H9 (cell line): ENCODE measurements around the gene PPP1R13L. TPM values are rescaled to one million over a fixed set of nuclear protein-coding genes. Genes with fewer than 3 reads are reported as not detected.

ENCODE experiments used
- DNase-seq: peaks from one replicate; pipeline ENCODE4 v3.0.0-alpha.2; 2017
- H2AFZ ChIP-seq: one replicate; pipeline ENCODE4 v1.6.1; 2013; ENCODE audit warnings: mild to moderate bottlenecking, low read length, control low read depth, moderate library complexity
- H2AK5ac ChIP-seq: 2 replicates; pipeline ENCODE4 v1.6.1; 2013; ENCODE audit warnings: low read length, control low read depth, mixed read lengths; ENCODE audit not compliant: insufficient read length
- H2BK120ac ChIP-seq: one replicate; pipeline ENCODE4 v1.6.1; 2013; ENCODE audit warnings: low read depth, mild to moderate bottlenecking, low read length, control low read depth, inconsistent platforms; ENCODE audit not compliant: poor library complexity, severe bottlenecking
- H2BK12ac ChIP-seq: 2 replicates; pipeline ENCODE4 v1.6.1; 2013; ENCODE audit warnings: low read length, control low read depth, mixed read lengths, low read depth; ENCODE audit not compliant: insufficient read length
- H2BK15ac ChIP-seq: 2 replicates; pipeline ENCODE4 v1.6.1; 2013; ENCODE audit warnings: low read depth, low read length, control low read depth
- H2BK20ac ChIP-seq: one replicate; pipeline ENCODE4 v1.6.1; 2013; ENCODE audit warnings: low read depth, mild to moderate bottlenecking, low read length, control low read depth, inconsistent platforms; ENCODE audit not compliant: poor library complexity, severe bottlenecking
- H2BK5ac ChIP-seq: 2 replicates; pipeline ENCODE4 v1.6.1; 2013; ENCODE audit warnings: low read length, control low read depth, mixed read lengths; ENCODE audit not compliant: insufficient read length
- H3K14ac ChIP-seq: 2 replicates; pipeline ENCODE4 v1.6.1; 2013; ENCODE audit warnings: low read length, control low read depth; ENCODE audit not compliant: insufficient read depth
- H3K18ac ChIP-seq: 2 replicates; pipeline ENCODE4 v1.6.1; 2013; ENCODE audit warnings: low read depth, mild to moderate bottlenecking, mixed read lengths, low read length, control low read depth; ENCODE audit not compliant: insufficient read length
- H3K23ac ChIP-seq: 2 replicates; pipeline ENCODE4 v1.6.1; 2013; ENCODE audit warnings: low read length, control low read depth, mixed read lengths, low read depth; ENCODE audit not compliant: insufficient read length
- H3K23me2 ChIP-seq: 2 replicates; pipeline ENCODE4 v1.6.1; 2013; ENCODE audit warnings: low read depth, mild to moderate bottlenecking, mixed read lengths, low read length, control low read depth; ENCODE audit not compliant: insufficient read length, poor library complexity, severe bottlenecking
- H3K27ac ChIP-seq: 2 replicates; pipeline ENCODE4 v1.5.1; 2013; ENCODE audit warnings: low read length, control low read depth, mixed read lengths, low read depth; ENCODE audit not compliant: insufficient read length
- H3K27me3 ChIP-seq: 2 replicates; pipeline ENCODE4 v1.6.1; 2013; ENCODE audit warnings: low read length, control low read depth, inconsistent platforms; ENCODE audit not compliant: insufficient read depth
- H3K4ac ChIP-seq: 2 replicates; pipeline ENCODE4 v1.6.1; 2013; ENCODE audit warnings: low read depth, mild to moderate bottlenecking, control low read depth, inconsistent platforms, low read length, moderate library complexity
- H3K4me1 ChIP-seq: 2 replicates; pipeline ENCODE4 v1.6.1; 2013; ENCODE audit warnings: low read length, control low read depth, inconsistent platforms; ENCODE audit not compliant: insufficient read depth
- H3K4me2 ChIP-seq: 2 replicates; pipeline ENCODE4 v1.6.1; 2013; ENCODE audit warnings: low read length, control low read depth, mixed read lengths; ENCODE audit not compliant: insufficient read length, insufficient read depth
- H3K56ac ChIP-seq: 2 replicates; pipeline ENCODE4 v1.6.1; 2013; ENCODE audit warnings: low read depth, mild to moderate bottlenecking, mixed read lengths, low read length, control low read depth; ENCODE audit not compliant: insufficient read length
- H3K79me1 ChIP-seq: 2 replicates; pipeline ENCODE4 v1.6.1; 2013; ENCODE audit warnings: low read depth, mild to moderate bottlenecking, moderate library complexity, low read length, control low read depth, inconsistent platforms; ENCODE audit not compliant: insufficient read depth, poor library complexity, severe bottlenecking
- H3K79me2 ChIP-seq: 2 replicates; pipeline ENCODE4 v1.6.1; 2013; ENCODE audit warnings: low read length, control low read depth, inconsistent platforms; ENCODE audit not compliant: insufficient read depth
- H3K9ac ChIP-seq: 2 replicates; pipeline ENCODE4 v1.6.1; 2013; ENCODE audit warnings: low read length, control low read depth, mixed read lengths; ENCODE audit not compliant: insufficient read length; ENCODE audit errors: extremely low read depth
- H3K9me3 ChIP-seq: one replicate; pipeline ENCODE4 v1.6.1; 2013; ENCODE audit warnings: low read depth, low read length, inconsistent platforms; ENCODE audit not compliant: control insufficient read depth
- H3T11ph ChIP-seq: one replicate; pipeline ENCODE4 v1.6.1; 2013; ENCODE audit warnings: mild to moderate bottlenecking, low read length, control low read depth, inconsistent platforms
- H4K20me1 ChIP-seq: one replicate; pipeline ENCODE4 v1.6.1; 2013; ENCODE audit not compliant: control insufficient read depth, insufficient read length, insufficient read depth
- H4K5ac ChIP-seq: 2 replicates; pipeline ENCODE4 v1.6.1; 2013; ENCODE audit warnings: low read depth, mild to moderate bottlenecking, mixed read lengths, low read length, control low read depth; ENCODE audit not compliant: insufficient read length
- H4K8ac ChIP-seq: replicated peaks from 2 replicates; pipeline ENCODE4 v1.6.1; 2013; ENCODE audit warnings: low read length, control low read depth, mixed read lengths, low read depth; ENCODE audit not compliant: insufficient read length
- H4K91ac ChIP-seq: 2 replicates; pipeline ENCODE4 v1.6.1; 2013; ENCODE audit warnings: low read depth, mild to moderate bottlenecking, moderate library complexity, mixed read lengths, low read length, control low read depth; ENCODE audit not compliant: insufficient read length
- H3K27ac Mint-ChIP-seq, 3 experiments: 2 replicates in 2 of 3; 3 replicates in 1 of 3; pipeline ENCODE4 v1.8.0; 2020 to 2021; ENCODE audit warnings: mixed read lengths in 3 of 3, mild to moderate bottlenecking in 1 of 3, moderate library complexity in 1 of 3
- H3K27me3 Mint-ChIP-seq: 2 replicates; pipeline ENCODE4 v1.8.0; 2021; ENCODE audit warnings: low read depth, mild to moderate bottlenecking, moderate library complexity, mixed read lengths
- H3K36me3 Mint-ChIP-seq, 3 experiments: 2 replicates in 2 of 3; 3 replicates in 1 of 3; pipeline ENCODE4 v1.8.0; 2020 to 2021; ENCODE audit warnings: low read depth in 3 of 3, mixed read lengths in 3 of 3; ENCODE audit not compliant: insufficient read depth in 1 of 3
- H3K4me1 Mint-ChIP-seq, 2 experiments: 2 replicates each; pipeline ENCODE4 v1.8.0; 2020; ENCODE audit warnings: mixed read lengths in 2 of 2
- H3K4me3 Mint-ChIP-seq, 2 experiments: 2 replicates in 1 of 2; 3 replicates in 1 of 2; pipeline ENCODE4 v1.8.0; 2020 to 2021; ENCODE audit warnings: mild to moderate bottlenecking in 2 of 2, mixed read lengths in 2 of 2, moderate library complexity in 1 of 2
- H3K9me3 Mint-ChIP-seq, 2 experiments: 2 replicates in 1 of 2; 3 replicates in 1 of 2; pipeline ENCODE4 v1.8.0; 2020; ENCODE audit warnings: mild to moderate bottlenecking in 2 of 2, mixed read lengths in 2 of 2, moderate library complexity in 1 of 2
- CTCF ChIP-seq: fragments of 200-600 bp; sonication (generic); conservative IDR thresholded peaks from 3 replicates; pipeline ENCODE4 v1.8.0; 2021; ENCODE audit warnings: antibody characterized with exemption, mild to moderate bottlenecking
- WGBS: extraction: QIAGEN DNeasy Blood & Tissue Kit; methylation state at CpG from one replicate; pipeline ENCODE4 v1.1.7; 2013; ENCODE audit warnings: missing lambda C conversion rate, low lambda C conversion rate, mixed read lengths; ENCODE audit not compliant: insufficient read length; ENCODE audit errors: extremely low coverage; 5-methylcytosine and 5-hydroxymethylcytosine counted together
- total RNA-seq: library from RNA; stranded (reverse); gene quantifications from 2 replicates; pipeline ENCODE4 v1.2.1, GENCODE V29; 2021

PPP1R13L gene
- total RNA-seq, 1 experiment from 2014 or later = 42.6 TPM

GRCh38 chr19:45406226-45407090 is 1.6 kb upstream of the PPP1R13L start, which contains the start of gene POLR1G:
POLR1G (plus strand) TSS chr19:45406644; CDS start chr19:45406697, 53 bp downstream.
- peak within 1 kb of the TSS; percentile 95 for H2AFZ ChIP-seq
- Mint-ChIP-seq H3K27ac (peak within 1 kb of the TSS; percentile 99 to 100 (median 100)), H3K36me3 (peaks cover 18 to 32% (median 27%) of the 10 kb centered on the region in 3 experiments; a peak in 6 of 7 replicates), H3K27me3 (peaks cover 4% of the 10 kb centered on the region; the same call in 1 of the 2 replicates), H3K9me3 (no peaks in the 10 kb centered on the region; a peak in 1 of 5 replicates), H3K4me1 (peaks cover 21 to 30% of the 10 kb centered on the region in 2 experiments), H3K4me3 (peak within 1 kb of the TSS; percentile 99)
- H3K23ac ChIP-seq = no peak within 1 kb of the TSS
- H3K9ac ChIP-seq = peak within 1 kb of the TSS; percentile 92
- H2AK5ac ChIP-seq = no peak within 1 kb of the TSS
- H3K56ac ChIP-seq = peak within 1 kb of the TSS; percentile 55
- H2BK120ac ChIP-seq = peak within 1 kb of the TSS; percentile 98
- H3K14ac ChIP-seq = peak within 1 kb of the TSS; percentile 95
- H2BK5ac ChIP-seq = peak within 1 kb of the TSS; percentile 84
- DNase-seq = peak; percentile 85
- H3K23me2 ChIP-seq = peaks cover 18% of the 10 kb centered on the region
- no peak within 1 kb of the TSS for H2BK20ac ChIP-seq
- peak within 1 kb of the TSS; percentile 75 for H3K27ac ChIP-seq
- peak; percentile 19; the same call in 2 of the 3 replicates for TF ChIP-seq CTCF
- peak within 1 kb of the TSS; percentile 98 for H3K18ac ChIP-seq
- H4K5ac ChIP-seq = no peak within 1 kb of the TSS
- H4K8ac ChIP-seq = no peak within 1 kb of the TSS
- H3T11ph ChIP-seq = peak within 1 kb of the TSS; percentile 94
- H3K4me2 ChIP-seq = peak within 1 kb of the TSS; percentile 93
- no peak within 1 kb of the TSS for H2BK15ac ChIP-seq
- H3K4me1 ChIP-seq = peaks cover 7% of the 10 kb centered on the region; the same call in 1 of the 2 replicates
- no peaks in the 10 kb centered on the region for H3K27me3 ChIP-seq
- no peak within 1 kb of the TSS; the same call in 1 of the 2 replicates for H3K4ac ChIP-seq
- no peak within 1 kb of the TSS for H4K91ac ChIP-seq
- no CpG with 5 or more reads among the region's 51 CpGs for WGBS
- no peaks in the 10 kb centered on the region for H3K9me3 ChIP-seq
- no peaks in the 10 kb centered on the region; the same call in 1 of the 2 replicates for H3K79me2 ChIP-seq
- peak within 1 kb of the TSS; percentile 88 for H2BK12ac ChIP-seq
- no peaks in the 10 kb centered on the region for H3K79me1 ChIP-seq
- no peaks in the 10 kb centered on the region for H4K20me1 ChIP-seq
